Spleen (tissue), 7 donors: Measurements from ENCODE around the gene COL4A3.

Experiments used
- POLR2A ChIP-seq, 3 donors: fragments of 450-650 bp; IDR thresholded peaks; one replicate each; pipeline ENCODE4 v1.5.1; 2017; ENCODE audit warnings: antibody characterized with exemption in 3 of 3, mild to moderate bottlenecking in 1 of 3
- TF ChIP-seq, protein P1 (sequence below), 11 experiments: fragments of 200-600 bp in 7 of 11; fragments of 450-650 bp in 4 of 11; sonication (generic) in 4 of 11; IDR thresholded peaks in 8 of 11; conservative IDR thresholded peaks in 3 of 11; 1 replicate in 7 of 11; 2 replicates in 4 of 11; pipeline versions ENCODE4 v1.4.0 to v1.8.0; 2016 to 2021; ENCODE audit warnings: antibody characterized with exemption in 11 of 11, inconsistent platforms in 4 of 11, mild to moderate bottlenecking in 1 of 11
- donor health status: DM: no; HTN: no; CAD: no; lungs with moderate emphysema.
- donor health status: DM: no; HTN: no; CAD: no.
- donor health status: DM: no; HTN: no; CAD: no.

DNA sequence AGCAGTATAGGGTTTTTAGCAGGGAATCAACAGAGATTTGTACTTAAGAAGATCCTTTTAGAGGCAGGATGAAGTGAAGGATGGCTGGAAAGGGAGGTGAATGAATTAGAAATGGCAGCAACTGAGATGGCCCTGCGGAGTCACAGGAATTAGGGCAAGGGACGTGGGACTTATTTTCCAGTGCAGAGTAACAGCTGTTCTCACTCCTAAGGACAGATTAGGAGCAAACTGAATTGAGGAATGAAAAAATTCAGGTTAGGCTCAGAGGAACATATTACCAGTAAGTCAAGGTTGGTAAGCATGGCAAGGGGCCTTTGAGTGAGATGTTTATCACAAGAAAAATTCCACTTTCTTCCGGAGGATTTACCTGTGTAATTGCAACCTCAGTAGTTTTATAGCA, 34.4 kb downstream of the COL4A3 start:
- TF ChIP-seq, protein P1, sequence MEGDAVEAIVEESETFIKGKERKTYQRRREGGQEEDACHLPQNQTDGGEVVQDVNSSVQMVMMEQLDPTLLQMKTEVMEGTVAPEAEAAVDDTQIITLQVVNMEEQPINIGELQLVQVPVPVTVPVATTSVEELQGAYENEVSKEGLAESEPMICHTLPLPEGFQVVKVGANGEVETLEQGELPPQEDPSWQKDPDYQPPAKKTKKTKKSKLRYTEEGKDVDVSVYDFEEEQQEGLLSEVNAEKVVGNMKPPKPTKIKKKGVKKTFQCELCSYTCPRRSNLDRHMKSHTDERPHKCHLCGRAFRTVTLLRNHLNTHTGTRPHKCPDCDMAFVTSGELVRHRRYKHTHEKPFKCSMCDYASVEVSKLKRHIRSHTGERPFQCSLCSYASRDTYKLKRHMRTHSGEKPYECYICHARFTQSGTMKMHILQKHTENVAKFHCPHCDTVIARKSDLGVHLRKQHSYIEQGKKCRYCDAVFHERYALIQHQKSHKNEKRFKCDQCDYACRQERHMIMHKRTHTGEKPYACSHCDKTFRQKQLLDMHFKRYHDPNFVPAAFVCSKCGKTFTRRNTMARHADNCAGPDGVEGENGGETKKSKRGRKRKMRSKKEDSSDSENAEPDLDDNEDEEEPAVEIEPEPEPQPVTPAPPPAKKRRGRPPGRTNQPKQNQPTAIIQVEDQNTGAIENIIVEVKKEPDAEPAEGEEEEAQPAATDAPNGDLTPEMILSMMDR (IDR thresholded peaks at IDR 0.05 in 8 of 11, conservative IDR thresholded peaks at IDR 0.05 in 3 of 11): no peak
- TF ChIP-seq POLR2A (IDR thresholded peaks at IDR 0.05): no peak
